ENCODE measurements around the gene TTC7B. TPM values are rescaled to one million over a fixed set of nuclear protein-coding genes. Genes with fewer than 3 reads are reported as not detected.

TTC7B gene
- total RNA-seq, 4 donors from 2014 or later, result 14.3 to 48.9 (median 32.5) TPM

- Histone ChIP-seq H3K27ac (peak overlapping the region; percentile 88), H3K27me3 (no peaks in the 10 kb centered on the region), H3K4me1 (peaks cover 17% of the 10 kb centered on the region), H3K4me3 (no peak overlapping the region), H3K9me3 (peaks cover 12% of the 10 kb centered on the region), H3K36me3 (no peaks in the 10 kb centered on the region)
- TF ChIP-seq POLR2AphosphoS5 (IDR thresholded peaks at IDR 0.05) (no peak), CTCF (IDR thresholded peaks at IDR 0.05) (no peak), POLR2A (IDR thresholded peaks at IDR 0.05) (no peak), EP300 (IDR thresholded peaks at IDR 0.05) (no peak)
- 70% methylated on average over 7 of the region's 7 CpGs for WGBS
- peak in 1 of 2 donors; percentile 53 for DNase-seq (ENCODE audit: low spot score in 2 of 2)
These were observed 56.7 kb downstream of the TTC7B start for GRCh38 chr14:90759370-90760077.

DNA sequence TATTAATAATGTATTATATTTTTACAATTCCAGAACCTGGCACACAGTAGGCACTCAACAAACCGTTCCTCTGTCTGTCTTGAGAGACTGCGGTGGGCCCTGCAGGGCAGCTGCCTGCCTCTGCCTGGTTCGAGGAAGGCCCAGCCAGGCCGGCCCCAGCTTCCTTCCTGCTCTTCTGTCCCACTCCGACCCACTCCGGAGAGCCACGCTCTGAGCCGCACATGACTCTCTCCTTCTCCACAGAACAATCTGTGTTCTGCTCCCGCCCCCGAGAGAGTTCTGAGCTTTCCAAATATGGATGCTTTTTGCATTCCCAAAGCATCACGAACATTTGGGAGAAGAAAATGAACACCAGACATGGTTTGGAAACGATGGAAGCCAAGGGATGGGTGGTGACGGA lies 57.3 kb downstream of the TTC7B start:
- no peaks in the 10 kb centered on the region for H3K27me3 ChIP-seq
- peaks cover 17% of the 10 kb centered on the region for H3K4me1 ChIP-seq
- H3K4me3 ChIP-seq, result peak overlapping the region; percentile 63
- WGBS, result 36% methylated on average over 13 of the region's 13 CpGs
- no peaks in the 10 kb centered on the region for H3K36me3 ChIP-seq
- H3K9me3 ChIP-seq, result peaks cover 10% of the 10 kb centered on the region
- H3K27ac ChIP-seq, result peak overlapping the region; percentile 88
- DNase-seq (ENCODE audit: low spot score in 2 of 2), result peak; percentile 74 to 84
- no peak for TF ChIP-seq POLR2AphosphoS5 (IDR thresholded peaks at IDR 0.05)
- TF ChIP-seq EP300 (IDR thresholded peaks at IDR 0.05), result no peak
- no peak for TF ChIP-seq POLR2A (IDR thresholded peaks at IDR 0.05)
- TF ChIP-seq CTCF (IDR thresholded peaks at IDR 0.05), result no peak

DNA sequence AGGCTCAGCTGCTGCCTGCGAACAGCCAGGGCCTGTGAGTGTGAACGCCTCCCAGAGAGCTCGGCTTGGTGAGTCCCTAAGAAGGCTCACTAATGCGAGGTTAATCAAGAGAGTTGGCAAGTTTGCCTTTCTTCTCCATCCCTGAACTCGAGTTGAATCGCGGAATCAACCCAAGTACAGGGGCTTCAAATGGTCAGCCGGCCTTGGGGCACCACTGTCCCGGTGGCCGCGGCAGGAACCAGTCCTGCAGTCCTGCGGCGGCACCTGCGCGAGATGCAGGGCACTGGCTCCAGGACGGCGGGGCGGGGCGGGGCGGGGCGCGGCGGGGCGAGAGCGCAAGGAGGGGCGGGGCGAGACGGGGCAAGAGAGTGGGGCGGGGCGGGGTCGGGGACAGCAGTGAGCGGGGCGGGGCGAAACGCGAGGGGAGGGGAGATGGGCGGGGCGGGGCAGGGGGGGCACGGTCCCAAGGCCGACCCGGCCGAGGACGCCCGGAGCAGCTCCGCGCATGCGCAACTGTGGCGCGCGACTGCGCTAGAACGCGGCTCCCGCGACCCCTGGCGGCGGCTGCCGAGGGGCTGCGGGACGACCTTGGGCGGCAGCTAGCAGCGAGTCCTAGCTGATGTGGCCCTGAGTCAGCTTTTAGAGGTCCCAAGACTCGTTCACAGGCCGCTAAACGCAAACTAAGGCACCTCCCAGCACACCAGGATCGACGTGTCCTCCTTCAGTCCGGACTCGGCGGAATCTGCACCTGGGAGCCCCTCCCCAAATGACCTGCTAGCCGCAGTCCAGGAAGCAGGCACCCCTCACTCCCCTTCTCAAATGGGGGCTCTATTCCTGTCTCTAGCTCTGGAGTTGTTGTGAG lies 58.0 kb downstream of the TTC7B start:
- peak; percentile 91 to 93 for DNase-seq (ENCODE audit: low spot score in 2 of 2)
- peaks cover 17% of the 10 kb centered on the region for H3K4me1 ChIP-seq
- 2% methylated on average over 23 of the region's 71 CpGs for WGBS
- TF ChIP-seq EP300 (IDR thresholded peaks at IDR 0.05), result no peak
- TF ChIP-seq POLR2AphosphoS5 (IDR thresholded peaks at IDR 0.05), result peak in 2 of 3 donors; percentile 24 to 38
- TF ChIP-seq POLR2A (IDR thresholded peaks at IDR 0.05), result peak in 1 of 2 donors; percentile 33
- TF ChIP-seq CTCF (IDR thresholded peaks at IDR 0.05), result peak; percentile 32 to 93
- H3K27me3 ChIP-seq, result no peaks in the 10 kb centered on the region
- H3K36me3 ChIP-seq, result no peaks in the 10 kb centered on the region
- peak overlapping the region; percentile 88 for H3K27ac ChIP-seq
- H3K9me3 ChIP-seq, result peaks cover 3% of the 10 kb centered on the region
- H3K4me3 ChIP-seq, result peak overlapping the region; percentile 63

DNA sequence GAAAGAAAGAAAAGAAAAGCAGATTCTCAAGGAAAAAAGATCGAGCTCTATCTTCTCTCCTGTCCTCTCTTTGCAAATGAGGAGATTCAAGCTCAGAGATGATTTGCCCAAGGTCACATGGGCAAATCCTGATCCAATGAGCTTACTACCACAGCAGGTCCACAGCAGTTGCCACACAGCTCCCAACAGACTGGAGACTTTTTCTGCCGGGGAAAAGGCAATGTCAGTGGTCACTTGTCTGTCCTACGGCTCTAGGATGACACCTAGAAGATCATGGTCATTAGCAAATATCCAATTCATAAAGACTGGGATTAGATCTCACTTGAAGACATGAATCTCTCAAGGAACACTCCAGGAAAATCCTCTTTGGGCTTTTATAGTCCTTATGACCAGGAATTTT lies 58.8 kb downstream of the TTC7B start:
- H3K27ac ChIP-seq, result no peak overlapping the region
- H3K36me3 ChIP-seq, result no peaks in the 10 kb centered on the region
- no peak for DNase-seq (ENCODE audit: low spot score in 2 of 2)
- H3K27me3 ChIP-seq, result no peaks in the 10 kb centered on the region
- H3K4me1 ChIP-seq, result peaks cover 17% of the 10 kb centered on the region
- TF ChIP-seq POLR2A (IDR thresholded peaks at IDR 0.05) (no peak), CTCF (IDR thresholded peaks at IDR 0.05) (no peak), EP300 (IDR thresholded peaks at IDR 0.05) (no peak), POLR2AphosphoS5 (IDR thresholded peaks at IDR 0.05) (no peak)
- H3K9me3 ChIP-seq, result no peaks in the 10 kb centered on the region
- peak overlapping the region; percentile 63 for H3K4me3 ChIP-seq
- 75% methylated on average over 3 of the region's 3 CpGs for WGBS
